CD4-positive, alpha-beta T cell treated with Interleukin-4 for 1 hour (primary cell): Measurements from ENCODE around the gene OTULIN.
A peak's percentile ranks its signal among the peaks of the same experiment; 100 is the strongest.

ENCODE experiments used
- DNase-seq, 2 donors: peaks; one replicate each; pipeline ENCODE4 v3.0.0-alpha.2; 2020 to 2022

OTULIN gene

DNA sequence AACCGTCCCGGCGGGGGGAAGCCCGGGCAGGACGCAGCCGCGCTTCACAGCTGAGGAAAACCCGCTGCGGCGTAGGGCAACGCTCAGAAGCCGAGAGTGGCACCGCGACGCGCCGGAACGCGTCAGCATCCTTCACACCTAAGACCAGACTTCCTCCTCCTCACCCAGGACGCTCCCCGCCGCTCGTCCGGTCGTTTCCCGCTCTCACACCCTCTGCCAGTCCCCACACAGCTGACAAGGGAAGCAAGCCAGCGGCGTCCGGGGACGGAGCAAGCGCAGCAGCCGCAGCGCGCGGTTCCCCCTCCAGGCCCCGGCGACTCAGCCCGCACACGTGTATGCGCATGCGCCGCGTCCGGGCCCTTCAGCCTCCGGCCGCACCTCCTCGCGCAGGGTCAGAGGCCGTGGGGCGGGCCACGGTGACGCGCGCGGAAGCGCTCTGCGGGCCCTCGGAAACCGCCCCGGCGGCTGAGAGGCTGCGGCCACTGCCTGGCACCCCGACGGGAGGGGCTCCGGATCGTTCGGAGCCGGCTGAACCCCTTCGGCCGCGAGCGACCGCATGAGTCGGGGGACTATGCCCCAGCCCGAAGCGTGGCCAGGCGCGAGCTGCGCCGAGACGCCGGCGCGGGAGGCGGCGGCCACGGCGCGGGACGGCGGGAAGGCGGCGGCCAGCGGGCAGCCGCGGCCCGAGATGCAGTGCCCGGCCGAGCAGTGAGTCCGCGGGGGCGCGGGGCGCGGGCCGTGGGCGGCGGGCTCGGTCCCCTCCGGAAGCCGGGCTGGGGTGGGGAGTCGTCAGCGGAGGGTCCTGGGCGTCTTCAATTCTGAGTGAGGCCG lies at the start of gene OTULIN:
Gene OTULIN, plus strand, starts transcription at position 449 of the 831 bp plus-strand sequence. Its CDS starts 108 bp downstream, at position 557.
- DNase-seq, result peak; percentile 91 to 92

DNA sequence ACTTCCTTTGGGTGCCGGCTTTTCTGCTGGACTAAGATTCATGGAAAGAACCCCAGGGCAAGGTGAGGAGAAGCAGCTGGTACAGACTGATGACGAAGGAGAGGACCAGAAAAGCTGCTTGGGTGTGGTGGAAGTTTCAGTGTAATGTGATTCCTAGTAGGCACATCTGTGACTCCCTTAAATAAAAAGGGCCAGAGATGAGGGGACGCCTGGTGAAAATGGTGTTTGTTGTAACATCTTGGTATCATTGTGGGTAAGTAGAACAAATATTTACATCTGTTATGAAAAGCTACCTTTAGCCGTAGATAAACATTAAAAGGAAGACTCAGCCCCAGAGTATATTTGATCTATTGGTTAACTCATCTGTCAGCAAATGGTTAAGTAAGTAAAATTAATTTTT lies 49.2 kb upstream of the OTULIN start:
- no peak for DNase-seq

DNA sequence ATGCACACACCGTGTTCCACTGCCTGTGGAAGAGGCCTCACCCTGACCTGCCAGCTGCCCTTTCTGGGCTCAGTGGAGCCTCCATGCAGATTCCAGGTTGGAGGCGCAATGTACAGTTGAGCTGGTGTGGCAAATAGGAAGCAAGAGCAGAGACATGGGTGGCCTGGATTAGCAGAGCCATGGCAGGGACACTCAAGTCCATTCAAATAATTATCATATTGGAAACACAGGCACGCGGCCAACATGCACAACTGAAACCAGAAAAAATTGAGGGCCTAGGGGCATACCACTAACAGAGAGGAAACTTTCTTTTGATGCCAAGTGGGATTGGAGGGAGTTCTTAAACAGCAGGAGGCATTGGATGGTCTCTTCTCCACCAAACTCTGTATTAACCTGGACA lies 47.1 kb upstream of the OTULIN start:
- DNase-seq, result no peak

DNA sequence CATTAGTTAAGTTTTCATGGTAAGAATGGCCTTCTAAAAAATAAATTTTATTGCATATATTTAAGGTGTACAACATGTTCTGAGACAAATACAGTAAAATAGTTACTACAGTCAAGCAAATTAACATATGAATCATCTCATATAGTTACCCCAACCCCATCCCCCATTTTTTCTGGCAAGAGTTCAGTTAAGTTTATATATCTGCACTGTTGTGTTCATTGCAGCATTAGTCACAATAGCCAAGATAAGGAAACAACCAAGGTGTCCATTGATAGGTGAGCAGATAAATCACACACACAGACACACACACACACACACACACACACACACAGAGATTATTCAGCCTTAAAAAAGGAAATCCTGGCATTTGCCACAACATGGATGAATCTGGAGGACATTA lies 37.2 kb upstream of the OTULIN start:
- DNase-seq, result no peak

DNA sequence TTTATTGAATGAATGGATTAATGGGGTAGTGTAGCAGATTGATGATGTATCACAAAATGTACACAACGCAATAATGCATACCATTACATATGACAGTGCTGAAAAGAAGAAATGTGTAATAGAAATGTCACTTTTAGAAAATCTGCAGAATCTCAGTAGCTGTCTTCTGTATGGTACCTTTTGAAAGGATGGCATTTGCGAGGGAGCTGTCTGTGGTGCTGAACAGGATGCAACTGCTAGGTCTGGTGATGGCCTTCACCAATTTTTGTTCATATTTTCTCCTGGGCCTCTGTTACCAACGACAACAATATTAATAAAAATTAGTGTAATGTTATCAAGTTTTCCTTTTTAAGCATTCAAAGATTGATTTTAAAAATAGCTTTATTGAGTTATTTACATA lies 36.2 kb upstream of the OTULIN start:
- peak; percentile 28 to 44 for DNase-seq

DNA sequence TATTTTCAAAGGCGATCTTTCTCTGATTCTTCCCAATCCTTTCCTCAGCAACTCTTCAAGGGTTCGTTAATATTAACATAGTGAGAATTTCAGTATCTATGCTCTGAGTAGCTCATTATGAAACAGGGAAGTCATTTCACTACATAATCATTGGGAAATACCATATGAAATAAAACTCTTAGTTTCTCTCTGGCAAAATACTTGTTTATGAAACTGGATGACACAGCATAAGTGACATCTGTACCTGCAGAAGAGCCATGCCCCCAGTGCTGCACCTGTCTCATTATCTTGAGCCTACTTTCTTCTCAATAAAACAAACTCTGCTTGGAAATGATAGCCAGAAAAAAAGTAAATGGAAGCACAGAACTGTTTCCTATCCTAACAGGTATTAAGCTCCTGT lies 33.8 kb upstream of the OTULIN start:
- DNase-seq, result no peak

DNA sequence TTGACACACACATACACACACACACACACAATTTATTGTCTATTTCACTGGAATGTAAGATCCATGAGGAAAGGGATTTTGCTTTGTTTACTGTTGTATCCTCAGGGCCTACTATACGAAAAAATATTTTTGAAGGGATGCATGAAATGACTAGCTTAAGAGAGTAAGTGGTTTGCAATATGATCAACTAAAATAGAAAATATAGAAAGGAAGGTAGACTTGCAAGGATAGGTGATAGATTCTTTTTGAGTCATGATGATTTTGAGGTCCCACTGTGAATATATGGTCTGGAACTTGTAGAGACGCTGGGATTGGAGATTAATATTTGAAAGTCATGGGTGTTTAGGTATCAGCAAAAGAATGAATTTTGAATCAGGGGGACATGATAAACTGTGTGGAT lies 28.9 kb upstream of the OTULIN start:
- DNase-seq, result no peak

DNA sequence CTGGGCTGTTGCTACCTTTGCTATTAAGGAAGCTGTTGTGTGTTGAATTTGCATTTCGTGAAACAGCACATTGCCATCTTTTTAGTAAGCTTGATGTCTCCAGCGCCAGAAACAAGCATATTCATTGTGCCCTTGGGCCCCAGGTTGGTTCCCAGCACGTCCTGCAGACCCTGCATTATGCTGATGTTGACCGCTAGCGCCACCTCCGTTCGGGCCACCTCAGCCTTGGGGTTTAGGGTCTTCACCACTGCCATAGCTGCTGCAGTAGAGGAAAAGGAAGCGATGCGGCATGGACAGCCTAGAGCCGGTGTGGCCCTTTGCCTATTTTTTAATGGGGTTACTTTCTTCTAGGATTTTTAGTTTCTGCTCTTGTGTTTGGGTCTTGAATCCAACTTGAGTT lies 23.8 kb upstream of the OTULIN start:
- no peak for DNase-seq

DNA sequence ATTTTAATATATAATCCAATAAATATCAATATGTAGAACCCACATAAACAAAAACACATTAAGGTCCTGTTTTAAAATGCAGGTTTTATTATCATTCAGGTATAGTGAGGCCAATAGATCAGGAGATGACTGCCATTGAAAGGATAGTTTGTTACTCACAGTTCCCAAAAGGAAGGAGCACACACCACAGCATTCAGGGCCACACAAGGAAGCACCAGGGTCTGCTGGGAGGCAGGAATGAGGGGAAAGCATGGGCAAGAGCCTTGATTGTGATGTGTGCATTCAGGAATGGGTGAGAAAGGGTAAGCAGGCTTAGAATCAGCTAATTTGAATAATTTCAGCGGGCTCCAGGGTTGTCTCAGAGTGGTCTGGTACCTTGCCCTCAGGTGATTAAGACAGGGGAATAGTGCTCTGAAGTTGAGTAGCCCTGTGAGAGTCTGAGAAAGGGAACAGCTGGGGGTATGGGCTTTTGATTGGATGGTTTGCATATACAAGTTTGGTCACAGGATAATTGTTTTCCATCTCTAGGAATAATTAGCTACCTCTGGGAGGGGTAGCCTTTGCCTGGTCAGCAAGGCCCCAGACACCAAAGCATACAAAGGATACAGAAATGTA lies 19.8 kb upstream of the OTULIN start:
- DNase-seq, result no peak

DNA sequence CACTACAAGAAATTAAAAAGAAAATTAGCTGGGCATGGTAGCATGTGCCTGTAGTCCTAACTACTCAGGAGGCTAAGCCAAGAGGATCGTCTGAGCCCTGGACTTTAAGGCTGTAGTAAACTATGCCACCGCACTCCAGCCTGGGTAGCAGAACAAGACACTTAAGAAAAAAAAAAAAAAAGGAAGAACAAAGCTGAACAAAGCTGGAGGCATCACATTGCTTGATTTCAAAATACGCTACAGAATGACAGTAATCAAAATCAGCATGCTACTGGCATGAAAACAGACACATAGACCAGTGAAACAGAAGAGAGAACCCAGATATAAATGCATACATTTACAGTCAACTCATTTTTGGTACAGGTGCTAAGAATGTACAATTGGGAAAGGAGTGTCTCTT lies 14.5 kb upstream of the OTULIN start:
- DNase-seq, result no peak

DNA sequence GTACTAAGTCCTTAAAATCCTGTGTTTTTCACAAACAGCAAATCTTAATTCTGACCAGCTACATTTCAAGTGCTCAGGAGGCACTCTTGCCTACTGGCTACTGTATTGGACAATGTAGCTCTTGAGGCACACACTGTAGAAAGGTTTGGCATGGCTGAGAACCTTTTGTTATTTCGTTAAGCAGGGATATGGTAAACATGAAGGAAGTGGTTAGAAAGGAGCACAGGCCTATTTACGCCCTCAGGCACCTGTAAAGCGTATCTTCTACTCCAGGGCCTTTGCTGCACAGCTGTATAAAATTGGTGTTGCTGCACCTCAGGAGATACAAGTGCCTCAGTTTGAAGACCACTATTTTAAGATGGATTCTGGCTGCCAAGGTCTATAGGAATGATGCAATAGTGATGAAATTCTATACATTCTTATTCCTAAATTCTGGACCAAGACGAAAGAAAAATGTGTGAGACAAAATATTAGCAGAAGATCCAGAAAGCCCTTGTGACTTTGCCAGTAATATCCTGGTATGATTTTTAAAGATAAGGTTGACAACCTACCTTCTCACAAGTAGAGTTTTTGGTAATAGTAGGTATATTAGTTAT lies 9.3 kb upstream of the OTULIN start:
- DNase-seq, result no peak

DNA sequence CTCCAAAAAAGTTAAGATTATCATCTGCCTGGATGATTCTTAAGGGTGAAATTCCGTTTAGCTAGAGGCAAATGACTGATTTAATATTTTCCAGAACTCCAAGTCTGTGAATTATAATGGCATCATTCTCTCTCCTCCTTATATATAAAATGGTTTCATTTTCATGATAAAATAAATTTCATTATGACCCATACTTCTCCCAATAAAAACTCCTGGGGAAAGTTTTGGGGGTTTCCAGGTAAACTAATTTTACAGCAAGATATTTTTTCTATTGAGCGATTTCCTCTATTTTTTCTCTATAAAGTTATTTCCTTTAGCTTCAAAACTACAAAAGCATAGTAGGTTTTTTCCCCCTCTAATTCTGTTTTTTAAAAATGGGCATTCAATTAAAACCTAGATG lies 7.6 kb upstream of the OTULIN start:
- DNase-seq, result no peak

DNA sequence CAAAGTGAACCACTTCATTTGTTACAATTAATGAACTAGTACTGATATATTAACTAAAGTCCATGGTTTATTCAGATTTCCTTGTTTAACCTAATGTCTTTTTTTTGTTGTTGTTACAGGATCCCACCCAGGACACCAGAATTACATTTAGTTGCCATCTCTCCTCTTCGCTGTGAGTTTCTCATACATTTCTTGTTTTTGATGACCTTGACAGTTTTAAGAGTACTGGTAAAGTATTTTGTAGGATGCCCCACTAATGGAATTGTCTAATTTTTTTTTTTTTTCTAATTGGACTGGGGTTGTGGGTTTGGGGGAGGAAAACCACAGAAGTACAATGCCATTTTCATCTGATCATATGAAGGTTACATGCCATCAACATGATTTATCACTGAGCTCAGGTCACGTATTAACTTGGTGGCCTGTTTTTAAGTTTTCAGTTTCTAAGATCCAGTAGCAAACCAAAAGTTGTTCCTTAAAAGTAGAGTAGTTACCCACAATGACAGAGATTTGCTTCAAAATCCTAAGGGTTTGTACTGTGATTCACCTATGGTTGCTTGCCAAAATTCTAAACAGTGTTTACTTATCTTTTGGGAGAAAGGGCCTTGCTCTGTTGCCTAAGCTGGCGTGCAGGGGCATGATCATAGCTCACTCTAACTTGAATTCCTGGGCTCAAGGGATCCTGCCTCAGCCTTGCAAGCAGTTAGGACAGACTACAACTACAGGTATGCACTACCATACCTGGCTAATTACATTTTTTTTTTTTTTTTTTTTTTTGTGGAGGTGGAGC lies 4.5 kb upstream of the OTULIN start:
- no peak for DNase-seq

DNA sequence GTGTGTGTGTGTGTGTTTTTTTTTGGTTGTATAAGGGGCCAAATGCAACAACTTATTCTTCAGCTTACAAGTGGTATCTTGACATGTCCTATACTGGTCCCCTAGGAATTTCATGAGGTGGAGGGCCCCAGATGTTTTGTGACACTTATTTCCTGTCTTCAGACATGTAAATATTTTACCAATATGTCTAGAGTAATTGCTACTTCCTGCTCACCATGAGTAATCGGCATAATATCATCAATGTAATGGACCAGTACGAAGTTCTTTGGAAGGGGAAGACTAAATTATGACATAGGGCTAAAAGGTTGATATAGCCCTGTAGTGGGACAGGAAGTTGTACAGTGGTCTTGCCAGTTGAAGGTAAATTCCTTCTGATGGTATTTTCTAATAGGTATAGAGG lies 3.7 kb upstream of the OTULIN start:
- no peak for DNase-seq

DNA sequence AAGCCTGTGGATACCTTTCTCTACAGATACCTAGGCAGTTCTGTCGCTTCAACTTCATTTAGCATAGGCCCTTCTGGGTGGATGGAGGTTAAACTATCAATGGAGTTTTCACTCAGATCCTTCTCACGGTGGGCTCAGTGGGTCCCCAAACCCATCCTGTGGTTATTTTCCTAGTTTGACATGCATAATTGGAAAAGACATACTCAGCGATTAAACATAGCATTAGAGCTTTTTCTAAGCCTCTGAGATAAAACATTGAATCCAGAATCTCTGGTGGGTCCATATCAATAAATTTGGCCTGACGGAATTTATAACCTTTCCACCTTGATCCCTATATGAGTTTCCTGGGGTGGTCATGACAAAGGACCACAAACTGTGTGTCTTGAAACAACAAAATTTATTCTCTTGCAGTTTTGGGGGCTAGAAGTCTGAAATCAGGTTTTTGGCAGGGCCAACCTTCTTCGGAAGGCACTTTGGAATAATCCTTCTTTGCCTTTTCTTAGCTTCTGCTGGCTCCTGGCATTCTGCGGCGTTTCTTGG lies 1.7 kb upstream of the OTULIN start:
- no peak for DNase-seq

DNA sequence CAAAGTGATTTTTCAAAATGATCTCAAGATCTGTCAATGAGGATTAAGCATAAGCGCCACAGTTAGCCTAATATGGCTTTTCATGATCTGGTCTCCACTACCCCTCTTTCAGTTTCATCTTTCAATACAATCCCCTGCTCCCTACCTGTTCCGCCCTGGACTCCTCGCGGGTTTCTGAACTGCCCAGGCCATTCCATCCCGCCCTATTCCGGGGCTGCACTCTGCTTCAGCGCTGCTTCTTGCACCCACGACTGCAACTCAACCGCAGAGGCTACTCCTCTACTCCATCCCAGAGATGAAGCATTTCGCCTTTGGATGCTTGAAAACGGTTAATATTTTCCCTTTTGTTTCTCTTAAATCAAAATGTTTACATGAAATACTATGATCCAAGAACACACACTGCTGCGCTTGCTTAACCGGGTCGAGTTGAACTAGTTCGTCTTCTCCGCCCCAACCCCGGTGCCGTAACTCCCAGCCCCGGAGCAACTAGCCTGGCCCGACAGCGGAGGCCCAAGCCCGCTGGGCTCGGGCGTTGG lies 716 bp upstream of the OTULIN start:
- DNase-seq, result peak in 1 of 2 donors; percentile 28

DNA sequence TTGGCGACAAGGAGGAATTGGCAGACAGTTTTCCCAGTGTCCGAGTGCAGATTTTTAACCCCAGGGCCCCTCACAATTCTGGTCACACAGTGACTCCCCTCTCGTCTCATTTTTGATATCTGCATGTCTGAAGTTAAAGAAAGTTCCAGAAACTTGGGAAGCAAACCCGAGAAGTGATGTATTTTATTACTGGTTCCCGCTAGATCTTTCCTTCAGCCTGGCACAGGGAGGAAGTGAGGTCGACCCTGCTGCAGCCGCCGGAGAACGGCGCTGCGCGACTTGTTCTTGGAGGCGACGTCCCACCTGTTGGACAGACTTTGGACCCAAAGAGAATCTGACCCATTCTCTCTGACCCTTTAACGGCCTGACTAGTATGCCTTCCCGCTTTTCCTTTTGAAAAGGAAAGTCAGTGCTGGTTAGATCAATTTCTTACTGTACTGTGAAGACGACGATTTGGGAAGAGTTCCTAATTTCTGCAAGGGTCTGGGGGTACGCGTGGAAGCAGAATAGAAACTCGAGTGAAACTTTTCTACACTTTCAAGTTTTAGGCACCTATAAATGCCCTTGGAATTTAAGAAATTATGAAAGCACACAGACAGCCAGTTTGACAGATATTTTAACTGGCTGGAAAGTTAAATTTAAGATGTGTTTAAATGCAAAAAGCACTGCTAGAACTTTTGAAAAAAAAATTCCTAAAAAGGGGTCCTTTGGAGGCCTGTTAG lies 744 bp downstream of the OTULIN start:
- peak; percentile 15 to 40 for DNase-seq

DNA sequence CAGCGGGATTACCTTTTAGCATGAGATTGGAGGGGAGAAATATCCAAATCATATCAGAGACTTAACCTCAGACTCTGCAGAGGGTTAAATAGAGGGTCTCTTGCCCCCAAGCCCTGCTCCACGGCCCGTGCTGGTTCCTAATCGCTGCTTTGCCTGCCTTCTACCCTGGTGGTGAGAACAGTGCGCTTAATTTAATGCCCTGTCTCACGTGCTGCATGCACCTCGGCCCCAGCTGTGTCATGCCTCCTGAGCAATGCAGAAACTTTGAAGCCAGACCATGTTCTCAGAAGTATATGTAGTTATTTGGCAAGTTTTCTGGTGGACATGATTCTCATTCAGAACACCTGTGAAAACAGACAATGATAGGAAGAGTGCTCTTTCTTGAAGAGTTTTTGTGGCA lies 1.4 kb downstream of the OTULIN start:
- DNase-seq, result peak; percentile 60 to 63

DNA sequence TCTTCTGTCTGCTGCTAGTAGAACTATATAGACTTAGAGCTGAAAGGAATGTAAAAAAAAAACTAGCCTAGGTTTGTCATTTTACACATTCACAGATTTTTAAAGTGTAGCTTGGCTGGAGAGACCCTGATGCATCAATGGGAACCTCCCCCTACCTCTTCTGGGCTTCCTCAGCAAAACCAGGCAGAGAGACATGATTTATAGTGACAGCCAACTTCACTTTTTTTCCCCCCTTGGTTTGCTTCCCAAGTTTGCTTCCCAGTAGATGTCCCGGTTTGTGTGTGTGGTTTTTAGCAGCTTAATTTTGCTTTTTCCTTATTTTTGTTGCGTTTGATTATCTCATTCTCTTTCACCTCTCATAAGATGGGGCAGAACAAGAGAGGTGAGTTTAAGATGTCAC lies 1.8 kb downstream of the OTULIN start:
- no peak for DNase-seq

DNA sequence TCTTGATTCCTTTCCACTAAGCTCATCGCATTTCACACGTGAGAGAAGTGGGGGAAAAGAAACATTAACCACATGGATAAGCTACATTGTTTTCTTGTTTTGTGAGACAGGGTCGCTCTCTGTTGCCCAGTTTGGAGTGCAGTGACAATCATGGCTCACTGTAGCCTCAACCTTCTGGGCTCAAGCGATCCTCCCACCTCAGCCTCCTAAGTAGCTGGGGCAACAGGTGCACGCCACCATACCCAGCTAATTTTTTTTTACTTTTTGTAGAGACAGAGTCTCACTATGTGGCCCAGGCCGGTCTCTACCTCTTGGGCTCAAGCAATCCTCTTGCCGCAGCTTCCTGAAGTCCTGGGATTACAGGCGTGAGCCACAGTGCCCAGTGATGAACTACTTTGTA lies 2.8 kb downstream of the OTULIN start:
- DNase-seq, result no peak

DNA sequence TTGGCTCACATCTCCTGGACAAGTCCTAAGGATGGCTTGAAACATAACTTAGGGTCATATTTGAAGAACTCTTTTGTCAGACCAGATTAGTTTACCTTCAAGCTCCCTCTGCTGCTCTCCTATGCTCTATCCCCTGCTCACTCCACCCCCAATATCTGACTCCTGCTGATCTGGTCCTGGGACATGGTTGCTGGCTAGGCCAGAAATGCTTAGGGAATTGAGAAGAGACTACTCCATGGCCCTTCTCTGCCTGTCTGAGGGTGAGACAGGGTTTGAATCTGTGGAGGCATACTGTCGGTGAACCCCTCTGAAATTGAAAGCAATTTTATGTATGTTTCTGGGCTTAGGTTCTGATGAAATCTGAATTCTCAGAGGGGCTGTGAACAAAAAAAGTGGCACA lies 3.3 kb downstream of the OTULIN start:
- peak in 1 of 2 donors; percentile 35 for DNase-seq

DNA sequence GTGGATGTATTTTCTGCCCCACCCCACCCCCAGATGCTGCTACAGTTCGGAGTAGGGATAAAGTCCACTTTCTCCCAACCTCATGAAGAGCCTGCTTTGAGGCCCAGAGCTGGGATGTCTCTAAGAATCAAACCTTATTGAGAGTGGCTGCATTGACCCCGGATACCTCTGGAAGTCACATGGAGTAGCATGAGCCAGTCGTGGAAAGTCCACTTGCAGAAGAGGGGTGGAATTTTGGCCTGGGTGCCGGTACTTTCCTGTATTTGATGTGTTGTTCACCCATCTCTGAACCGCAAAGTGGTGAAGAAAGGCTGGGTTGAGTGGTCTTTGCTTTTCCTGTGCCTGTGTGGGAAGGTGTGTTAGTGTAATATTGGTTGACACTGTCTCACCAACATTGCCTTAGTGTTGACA lies 3.7 kb downstream of the OTULIN start:
- peak; percentile 47 to 66 for DNase-seq
